Measurements from ENCODE around the gene DOCK11.

The DOCK11 gene

DNA sequence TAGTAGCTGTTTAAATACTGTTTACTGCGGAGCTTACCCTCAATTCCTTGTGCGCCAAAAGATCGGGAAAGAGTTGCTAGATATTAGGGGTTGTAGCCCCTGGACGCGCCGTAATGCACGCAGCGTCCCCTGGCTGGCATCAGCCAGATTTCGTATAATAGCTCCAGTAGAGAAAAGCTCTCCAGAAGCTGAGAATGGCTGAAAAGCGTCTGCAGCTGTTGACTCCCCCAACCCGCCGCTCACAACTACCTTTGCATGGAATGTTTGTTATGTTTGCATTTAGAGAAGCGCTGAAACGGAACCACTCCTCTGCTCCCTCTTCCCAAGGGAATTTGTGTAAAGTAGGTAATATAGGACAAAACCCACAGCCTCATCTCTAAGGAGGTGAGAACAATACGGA lies 3.7 kb downstream of the DOCK11 start:
- DNase-seq (ENCODE audit: low read depth in 2 of 2, low spot score in 1 of 2) = no peak

DNA sequence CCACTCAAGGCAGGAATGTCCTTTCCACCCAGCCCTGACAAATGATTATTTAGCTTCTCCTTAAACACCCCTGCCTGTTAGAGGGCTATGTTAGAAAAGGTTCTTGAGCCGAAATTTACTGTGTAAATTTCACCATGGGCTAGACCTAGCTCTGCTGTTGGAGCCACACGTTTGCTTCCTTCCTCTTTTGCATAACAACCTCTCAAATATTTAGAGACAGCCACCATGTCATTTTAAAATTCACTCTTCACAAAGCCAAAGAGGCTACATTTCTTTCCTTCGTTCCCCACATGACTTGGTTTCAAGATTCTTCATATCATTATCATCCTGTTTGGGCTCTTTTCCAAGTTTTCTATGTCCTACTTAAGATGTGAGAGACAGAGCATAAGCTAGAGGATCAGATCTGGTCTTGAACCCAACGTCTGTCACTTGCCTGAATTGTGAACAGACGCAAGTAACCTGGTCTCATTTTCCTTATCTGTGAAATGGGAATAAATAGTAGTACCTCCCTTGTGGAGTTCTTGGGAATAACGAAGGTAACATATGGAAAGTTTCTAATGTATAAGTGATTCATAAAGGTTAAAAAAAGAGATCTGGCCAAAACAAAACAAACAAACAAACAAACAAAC lies 6.7 kb downstream of the DOCK11 start:
- no peak for DNase-seq (ENCODE audit: low read depth in 2 of 2, low spot score in 1 of 2)

DNA sequence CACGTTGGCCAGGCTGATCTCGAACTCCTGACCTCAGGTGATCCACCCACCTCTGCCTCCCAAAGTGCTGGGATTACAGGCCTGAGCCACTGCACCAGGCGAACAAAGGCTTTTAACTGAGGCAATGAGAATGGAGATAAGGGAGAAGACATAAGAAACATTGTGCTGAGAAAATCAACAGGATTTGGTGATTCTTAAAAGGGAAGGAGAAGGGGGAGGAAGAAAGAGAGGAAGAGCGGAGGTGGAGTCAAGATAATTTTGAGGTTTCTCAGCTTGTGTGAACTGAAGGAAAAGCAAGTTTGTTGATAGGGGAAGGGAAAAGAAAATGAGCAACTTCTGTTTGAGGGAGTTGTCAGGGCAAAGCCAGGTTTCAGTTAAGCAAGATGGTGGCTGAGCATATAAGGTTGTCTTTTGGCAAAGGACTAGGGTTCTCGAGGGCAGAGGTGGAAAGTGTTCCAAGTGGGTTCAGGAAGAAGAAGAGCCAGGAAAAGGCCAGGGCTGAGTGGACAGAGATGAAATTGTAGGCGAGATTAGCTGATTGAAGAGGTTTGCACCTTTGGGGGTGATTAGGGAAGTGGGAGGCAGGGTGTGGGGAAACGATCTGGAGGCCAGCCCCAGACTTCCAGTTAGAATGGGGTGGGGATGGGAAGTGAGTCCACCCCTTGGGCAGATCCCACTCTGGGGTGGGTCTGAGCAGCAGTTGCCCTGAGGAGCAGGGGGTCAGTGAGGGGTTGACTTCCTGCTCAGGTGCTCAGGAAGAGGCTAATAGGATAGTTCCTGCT lies 7.8 kb downstream of the DOCK11 start:
- no peak for DNase-seq (ENCODE audit: low read depth in 2 of 2, low spot score in 1 of 2)

DNA sequence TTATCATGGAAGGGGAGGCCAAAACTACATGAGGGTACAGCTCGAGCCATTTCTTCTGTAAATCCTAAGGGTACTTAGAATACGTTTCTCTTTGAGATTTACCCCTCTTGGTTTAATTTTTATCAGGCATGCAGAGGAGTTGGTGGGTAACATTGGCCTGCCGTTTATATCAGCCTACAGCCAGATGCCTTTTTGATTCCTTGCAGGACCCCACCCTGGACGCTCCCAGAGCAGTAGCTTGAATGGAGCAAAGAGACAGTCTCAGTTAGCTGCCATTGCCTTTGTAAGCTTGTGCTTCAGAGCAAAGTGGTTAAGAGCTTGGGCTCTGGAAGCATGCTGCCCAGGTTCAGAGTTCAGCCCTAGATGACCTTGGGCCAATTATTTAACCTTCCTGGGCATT lies 9.0 kb downstream of the DOCK11 start:
- no peak for DNase-seq (ENCODE audit: low read depth in 2 of 2, low spot score in 1 of 2)

DNA sequence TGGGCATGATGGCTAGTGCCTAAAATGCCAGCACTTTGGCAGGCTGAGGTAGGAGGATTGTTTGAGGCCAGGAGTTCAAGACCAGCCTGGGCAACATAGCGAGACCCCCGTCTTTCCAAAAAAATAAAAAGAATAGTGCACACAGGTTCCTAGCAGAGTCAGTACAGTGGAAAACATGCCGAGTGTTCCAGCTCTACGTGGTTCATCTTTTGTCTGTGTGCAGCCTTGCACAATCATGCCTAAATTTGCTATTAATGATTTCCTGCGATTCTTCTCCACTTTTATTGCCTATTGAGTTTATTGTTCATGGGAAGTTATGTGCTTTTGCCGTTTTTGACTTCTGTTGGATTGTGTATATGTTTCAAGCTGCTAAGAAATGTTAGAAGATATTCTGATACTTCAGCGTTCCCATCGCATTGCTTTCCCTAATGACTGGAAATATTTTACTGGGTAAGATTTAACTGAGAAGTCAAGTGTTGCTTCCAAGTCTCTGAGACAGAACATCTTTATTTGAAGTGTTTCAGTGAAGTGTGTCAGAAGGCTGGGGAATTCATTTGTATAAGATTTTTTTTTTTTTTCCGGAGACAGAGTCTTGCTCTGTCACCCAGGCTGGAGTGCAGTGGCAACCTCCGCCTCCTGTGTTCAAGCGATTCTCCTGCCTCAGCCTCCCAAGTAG lies 11.3 kb downstream of the DOCK11 start:
- DNase-seq (ENCODE audit: low read depth in 2 of 2, low spot score in 1 of 2) = no peak

DNA sequence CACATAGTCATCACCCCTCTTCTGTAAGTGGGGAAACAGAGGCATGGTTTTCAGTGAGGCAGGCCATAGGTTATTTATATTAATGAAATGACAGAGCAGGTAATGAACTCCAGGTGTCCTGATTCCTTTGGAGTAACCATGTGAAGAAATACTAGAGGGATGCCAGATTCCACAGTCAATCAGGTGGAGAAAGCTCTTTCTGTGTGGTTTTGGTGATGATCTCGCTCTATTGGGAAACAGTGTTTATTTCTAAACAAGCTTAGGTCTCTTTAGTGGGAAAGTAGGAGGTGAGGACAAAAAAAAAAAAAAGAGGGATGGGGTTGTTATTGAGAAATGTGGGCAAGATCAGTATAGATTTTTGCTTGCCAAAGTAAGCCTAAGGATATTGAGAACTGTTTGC lies 12.2 kb downstream of the DOCK11 start:
- no peak for DNase-seq (ENCODE audit: low read depth in 2 of 2, low spot score in 1 of 2)

DNA sequence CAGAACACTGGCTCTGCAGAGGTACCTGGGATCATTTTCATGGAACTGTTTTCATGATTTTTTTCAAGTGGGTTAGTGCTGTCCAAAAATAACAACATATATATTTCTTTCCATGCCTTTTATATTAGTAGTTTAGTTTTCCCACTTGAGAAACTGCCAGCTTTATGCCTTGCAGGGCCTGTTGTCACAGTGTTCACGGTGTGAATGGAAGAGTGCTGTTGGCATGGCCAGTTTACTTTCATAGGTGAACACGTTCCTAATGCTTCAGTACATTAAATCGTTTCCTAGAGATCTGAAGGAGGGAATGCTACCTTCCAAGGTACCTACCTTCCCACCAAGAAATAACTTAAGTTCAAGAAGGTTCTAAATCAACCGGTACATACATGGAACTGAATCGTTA lies 12.6 kb downstream of the DOCK11 start:
- DNase-seq (ENCODE audit: low read depth in 2 of 2, low spot score in 1 of 2) = no peak

DNA sequence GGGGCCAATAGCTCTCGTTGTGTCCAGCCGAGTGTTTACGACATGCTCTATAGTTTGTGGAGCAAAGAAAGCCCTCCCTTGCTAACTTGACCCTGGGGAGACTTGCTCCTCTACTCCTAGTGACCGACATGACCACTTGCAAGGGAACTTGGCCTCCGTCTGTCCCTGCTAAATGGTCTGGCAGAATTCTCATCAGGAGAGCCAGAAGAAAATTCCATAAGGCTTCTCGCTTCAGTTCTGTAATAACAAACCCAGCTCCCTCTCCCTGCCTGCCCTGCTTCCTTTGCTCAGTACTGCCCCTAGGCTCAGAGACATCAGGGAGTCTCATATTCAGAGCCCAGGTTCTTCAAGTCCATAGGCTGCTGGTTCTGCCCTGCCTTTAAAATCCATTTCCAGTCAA lies 13.0 kb downstream of the DOCK11 start:
- DNase-seq (ENCODE audit: low read depth in 2 of 2, low spot score in 1 of 2) = no peak

DNA sequence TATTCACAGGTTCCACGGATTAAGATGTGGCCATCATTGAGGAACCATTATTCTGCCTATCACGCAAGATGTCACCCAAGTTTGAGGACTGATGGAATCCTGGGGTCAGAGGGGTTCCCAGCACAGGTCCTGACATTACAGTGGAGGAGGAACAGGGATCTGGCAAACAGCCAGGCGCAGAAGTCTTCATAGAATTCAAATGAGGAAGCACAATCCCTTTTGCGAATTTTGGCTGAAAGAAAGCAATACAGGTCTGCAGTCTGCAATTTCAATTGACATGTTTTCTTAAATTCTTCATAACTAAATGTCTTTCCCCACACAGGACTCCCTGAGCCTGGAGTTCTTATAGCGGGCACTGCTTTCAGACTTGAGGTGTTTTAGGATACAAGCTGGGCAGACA lies 14.5 kb downstream of the DOCK11 start:
- no peak for DNase-seq (ENCODE audit: low read depth in 2 of 2, low spot score in 1 of 2)

DNA sequence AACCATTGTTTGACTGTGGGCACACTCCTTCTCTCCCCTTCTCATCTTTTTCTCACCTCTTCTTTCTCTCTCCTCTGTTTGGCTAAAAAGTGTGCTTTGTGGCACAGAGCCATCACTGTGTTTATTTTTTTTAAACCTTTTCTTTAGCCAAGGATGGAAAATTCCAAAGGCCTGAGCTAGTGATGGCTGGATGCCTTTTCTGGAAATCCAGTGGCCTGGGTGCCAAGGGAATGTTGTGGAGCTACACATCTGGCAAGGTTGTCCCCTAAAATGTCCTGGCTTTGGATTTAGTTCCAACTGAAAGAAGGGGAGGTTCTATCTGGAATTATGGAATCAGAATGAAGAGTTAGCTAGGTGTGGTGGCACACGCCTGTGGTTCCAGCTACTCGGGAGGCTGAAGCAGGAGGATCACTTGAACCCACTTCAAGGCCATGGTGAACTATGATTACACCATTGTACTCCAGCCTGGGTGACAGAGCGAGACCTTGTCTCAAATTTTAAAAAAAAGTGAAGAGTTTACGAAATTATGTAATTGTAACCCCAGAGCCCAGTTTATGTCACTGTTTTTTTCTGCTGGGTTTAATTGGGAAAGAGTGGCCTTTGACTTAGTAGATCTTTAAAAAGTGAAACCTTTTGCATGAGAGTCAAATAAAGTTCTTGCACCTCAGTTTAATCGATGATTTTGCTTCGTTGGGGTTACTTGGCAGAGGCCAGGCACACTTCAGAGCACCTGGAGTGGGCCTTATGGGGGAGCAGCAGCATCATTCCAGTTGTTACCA lies 17.7 kb downstream of the DOCK11 start:
- no peak for DNase-seq (ENCODE audit: low read depth in 2 of 2, low spot score in 1 of 2)

DNA sequence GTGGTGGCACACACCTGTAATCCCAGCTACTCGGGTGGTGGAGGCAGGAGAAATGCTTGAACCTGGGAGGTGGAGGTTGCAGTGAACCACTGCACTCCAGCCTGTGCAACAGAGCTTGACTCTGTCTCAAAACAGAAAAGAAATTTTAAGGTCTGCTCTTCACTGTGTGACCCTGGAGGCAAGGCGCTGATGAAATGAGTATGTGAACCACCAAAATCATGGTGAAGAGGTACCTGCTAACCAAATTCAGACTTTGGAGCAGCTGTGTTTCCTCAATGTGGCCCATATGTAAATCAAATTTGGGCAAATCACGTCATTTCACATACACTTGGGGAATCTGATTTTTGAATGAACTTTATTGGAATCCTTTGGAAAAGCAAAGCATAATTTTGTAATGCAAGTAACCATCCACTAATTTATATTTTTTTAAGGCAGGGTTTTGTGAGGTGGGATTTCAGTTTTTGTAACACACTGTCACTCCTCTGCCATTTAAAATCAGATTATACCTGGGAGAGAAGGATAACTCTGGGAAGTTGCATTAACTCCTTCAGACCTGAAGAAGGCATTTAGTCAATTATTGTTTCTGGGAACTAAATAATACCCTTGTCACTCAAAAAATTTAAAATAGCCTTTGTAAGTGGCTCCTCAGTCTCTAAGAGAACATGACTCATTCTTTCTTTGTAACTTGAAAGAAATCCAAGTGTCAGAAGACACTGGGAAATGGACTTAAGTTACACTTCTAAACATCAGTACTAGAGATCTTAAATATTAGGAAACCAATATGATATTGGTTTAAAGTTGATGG lies 24.0 kb downstream of the DOCK11 start:
- DNase-seq (ENCODE audit: low read depth in 2 of 2, low spot score in 1 of 2) = no peak

DNA sequence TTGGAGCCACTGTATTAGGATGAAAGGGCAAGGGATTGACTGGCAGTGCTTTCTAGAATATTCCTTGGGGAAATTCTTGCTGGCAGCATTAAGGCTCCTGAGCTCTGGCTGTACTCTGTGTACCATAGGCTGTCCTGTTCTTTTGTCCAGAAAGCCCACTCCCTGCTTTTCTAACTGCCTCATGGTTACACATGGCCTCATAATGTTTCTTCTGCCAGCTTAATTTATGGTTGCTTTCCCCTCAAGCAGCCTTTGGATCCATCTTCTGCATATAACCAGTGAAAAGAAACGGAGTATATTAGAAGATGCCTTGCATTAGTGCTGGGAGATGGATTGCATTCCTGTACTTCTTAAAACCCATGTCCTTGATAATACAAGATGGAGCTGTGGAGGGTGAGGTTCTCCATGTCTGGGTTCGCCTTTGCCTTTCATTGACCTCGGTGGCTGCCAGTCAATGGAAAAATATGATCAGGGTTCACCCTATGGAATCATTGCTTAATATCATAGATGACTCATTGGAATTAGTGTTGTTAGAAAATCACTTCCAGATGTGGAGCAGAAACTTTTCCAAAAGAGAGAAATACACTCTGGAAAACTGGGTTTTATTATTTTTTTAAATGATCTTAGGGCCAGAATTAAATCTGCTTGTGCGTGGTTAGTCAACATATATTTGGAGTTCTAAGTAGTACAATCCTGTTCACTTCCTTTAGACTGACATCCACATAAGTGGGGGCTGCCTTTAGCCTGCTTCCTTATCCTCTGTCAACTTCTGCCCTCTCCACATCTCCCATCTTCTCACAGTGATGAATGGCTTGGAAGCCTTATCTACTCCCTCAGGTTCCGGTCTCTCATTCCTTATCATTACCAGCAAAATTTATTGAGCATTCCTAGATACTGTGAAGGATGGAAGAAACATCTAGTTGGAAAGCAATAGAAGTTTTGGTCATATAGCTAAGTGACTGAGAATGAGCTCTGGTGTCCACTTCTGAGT lies 24.9 kb downstream of the DOCK11 start:
- DNase-seq (ENCODE audit: low read depth in 2 of 2, low spot score in 1 of 2) = no peak

DNA sequence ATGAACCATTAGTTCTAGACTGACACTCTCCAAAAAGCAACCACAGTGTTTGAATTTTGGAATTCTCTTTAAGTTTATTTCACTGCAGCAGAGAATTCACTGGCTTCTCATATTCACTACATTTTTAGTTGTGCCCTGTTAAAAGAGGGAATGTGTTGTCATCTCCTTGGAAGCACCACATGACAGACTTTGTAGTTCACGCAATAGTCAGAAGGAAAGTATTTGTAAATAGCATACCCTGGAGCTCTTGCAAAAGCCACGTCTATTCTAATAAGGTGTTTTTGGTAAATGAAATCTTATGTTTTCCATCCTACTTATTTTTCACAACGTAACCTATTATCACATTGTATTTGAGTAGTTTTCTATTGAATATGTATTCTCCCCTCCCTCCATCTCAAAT lies 25.8 kb downstream of the DOCK11 start:
- no peak for DNase-seq (ENCODE audit: low read depth in 2 of 2, low spot score in 1 of 2)

DNA sequence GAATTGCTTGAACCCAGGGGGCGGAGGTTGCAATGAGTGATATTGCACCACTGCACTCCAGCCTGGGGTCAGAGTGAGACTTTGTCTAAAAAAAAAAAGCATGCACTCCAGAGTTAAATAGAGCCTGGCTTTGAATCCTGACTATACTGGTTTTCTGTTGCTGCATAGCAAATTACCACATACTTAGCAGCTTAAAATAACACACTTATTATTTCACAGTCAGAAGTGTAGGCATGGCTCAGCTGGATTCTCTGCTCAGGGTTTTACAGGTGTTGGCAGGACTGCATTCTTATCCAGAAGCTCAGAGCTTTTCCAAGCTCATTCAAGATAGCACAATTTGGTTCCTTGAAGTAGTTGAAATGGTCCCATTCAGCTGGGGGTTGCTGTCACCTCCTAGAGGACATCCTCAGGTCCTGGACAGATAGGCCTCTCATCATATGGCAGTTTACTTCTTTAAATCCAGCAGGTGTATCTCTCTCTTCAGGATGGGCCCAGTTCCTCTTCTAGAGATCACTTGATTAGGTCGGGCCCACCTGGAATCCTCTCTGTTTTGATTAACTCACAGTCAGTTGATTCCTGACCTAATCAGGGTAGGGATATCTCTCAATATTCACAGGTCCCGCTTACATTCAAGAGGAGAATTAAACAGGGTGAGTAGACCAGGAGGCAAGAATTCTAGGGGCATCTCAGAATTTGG lies 26.8 kb downstream of the DOCK11 start:
- DNase-seq (ENCODE audit: low read depth in 2 of 2, low spot score in 1 of 2) = no peak

DNA sequence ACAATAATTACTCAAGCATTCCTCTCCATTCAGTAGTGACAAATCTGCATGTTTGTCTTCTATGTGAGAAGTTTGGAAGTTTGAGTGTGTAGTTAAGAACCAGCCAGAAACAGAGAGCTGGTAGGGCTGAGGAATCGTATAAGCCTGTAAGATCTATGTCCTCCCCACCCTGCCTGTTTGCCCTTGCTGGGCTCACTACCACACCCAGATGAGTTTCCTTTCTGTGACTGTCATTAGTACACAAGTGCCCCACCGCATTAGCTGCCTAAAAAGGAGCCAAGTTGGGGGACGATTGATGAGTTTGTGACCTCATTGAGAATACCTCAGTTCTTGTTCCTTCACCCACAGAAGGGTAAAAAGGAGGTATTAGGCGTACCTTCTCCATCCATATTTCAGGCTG lies 28.3 kb downstream of the DOCK11 start:
- DNase-seq (ENCODE audit: low read depth in 2 of 2, low spot score in 1 of 2) = no peak

DNA sequence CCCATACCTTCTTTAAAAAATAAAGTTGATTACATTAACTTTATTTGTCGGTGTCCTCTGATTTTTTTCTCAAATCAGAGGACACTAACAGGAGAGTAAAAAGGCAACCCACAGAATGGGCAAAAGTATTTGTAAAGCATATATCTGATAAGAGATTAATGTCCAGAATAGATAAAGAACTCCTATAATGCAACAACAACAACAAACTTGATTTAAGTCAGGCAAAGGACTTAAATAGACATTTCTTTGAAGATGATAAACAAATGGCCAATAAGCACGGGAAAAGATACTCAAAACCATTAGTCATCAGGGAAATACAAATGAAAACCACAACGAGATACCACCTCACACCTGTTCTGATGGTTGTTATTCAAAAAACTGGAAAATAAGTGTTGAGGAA lies 28.7 kb downstream of the DOCK11 start:
- DNase-seq (ENCODE audit: low read depth in 2 of 2, low spot score in 1 of 2) = no peak

DNA sequence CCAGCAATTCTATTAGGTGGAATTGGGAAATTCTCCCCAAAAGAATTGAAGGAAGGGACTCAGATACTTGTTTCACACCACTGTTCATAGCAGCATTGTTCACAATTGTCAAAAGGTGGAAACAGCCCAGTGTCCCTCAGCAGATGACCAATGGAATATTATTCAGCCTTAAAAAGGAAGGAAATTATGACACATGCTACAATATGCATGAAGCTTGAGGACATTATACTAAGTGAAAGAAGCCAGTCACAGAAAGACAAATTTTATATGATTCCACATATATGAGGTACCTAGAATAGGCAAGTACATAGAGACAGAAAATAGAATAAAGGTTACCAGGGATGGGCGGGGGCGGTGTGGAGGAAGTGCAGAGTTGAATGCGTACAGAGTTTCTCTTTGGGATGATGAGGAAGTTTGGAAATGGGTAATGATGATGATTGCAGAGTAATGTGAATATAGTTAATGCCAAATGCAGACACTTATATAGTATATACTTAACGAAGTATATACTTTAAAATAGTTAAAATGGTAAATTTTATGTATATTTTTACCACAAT lies 29.6 kb downstream of the DOCK11 start:
- no peak for DNase-seq (ENCODE audit: low read depth in 2 of 2, low spot score in 1 of 2)

DNA sequence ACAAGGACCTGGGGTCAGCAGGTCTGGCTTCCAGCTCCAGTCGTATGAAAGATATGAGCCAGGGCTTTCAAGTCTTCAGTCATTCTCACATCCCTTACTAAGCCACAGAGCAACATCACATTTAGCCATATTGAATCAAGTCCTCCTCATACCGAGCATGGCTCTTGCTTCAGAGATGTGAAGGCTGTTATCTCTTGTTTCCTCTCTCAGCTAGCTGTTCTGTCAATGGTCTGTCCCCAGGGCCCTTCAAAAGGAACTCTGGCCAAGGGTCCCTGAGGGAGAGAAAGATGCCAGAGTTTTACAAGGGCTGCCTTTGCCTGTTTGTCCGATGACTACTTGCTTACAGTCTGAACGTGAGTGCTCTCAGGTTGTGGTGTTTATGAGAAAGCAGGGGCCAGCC lies 30.5 kb downstream of the DOCK11 start:
- DNase-seq (ENCODE audit: low read depth in 2 of 2, low spot score in 1 of 2) = no peak

Measured in stimulated activated CD8-positive, alpha-beta memory T cell treated with anti-CD3 and anti-CD28 coated beads, Interleukin-4, amount 100 ng/mL, for 4 hours (primary cell).